Measurements from ENCODE around the gene HAO1.
A peak's percentile ranks its signal among the peaks of the same experiment; 100 is the strongest.

The HAO1 gene

DNA sequence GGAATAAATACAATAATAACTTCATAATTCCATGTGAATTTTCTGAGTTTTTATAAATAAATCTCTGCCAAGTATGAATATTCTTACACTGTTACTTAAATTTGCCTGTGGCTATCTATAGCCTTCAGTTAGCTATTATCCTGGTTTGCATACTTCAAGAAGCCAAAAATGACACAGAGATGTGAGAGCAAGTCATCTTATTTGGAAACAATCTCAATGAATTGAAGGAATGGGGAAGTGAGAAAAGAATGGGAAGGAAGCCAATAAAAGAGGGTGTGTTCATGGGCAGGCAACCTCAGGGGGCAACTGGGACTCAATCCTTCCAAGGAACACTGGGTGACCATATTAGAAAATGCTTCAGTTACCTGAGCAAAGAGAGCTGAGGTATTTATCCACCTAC is 9.9 kb downstream of the HAO1 start:
- Histone ChIP-seq H3K36me3 (replicated peaks; ENCODE audit: low read depth, low read length) (no peaks in the 10 kb centered on the region), H2AFZ (ENCODE audit: low read depth, low read length) (no peak overlapping the region), H3K4me1 (ENCODE audit: low read length) (peaks cover 13% of the 10 kb centered on the region), H4K20me1 (ENCODE audit: insufficient read depth, low read length) (no peaks in the 10 kb centered on the region), H3K9ac (ENCODE audit: low read length) (no peak overlapping the region), H3K9me3 (ENCODE audit: insufficient read depth, low read length) (no peaks in the 10 kb centered on the region), H3K4me3 (ENCODE audit: low read length) (no peak overlapping the region), H3K27ac (ENCODE audit: low read length) (no peak overlapping the region), H3K4me2 (ENCODE audit: low read length) (no peak overlapping the region), H3K79me2 (ENCODE audit: low read length) (no peaks in the 10 kb centered on the region), H3K27me3 (ENCODE audit: low read depth, low read length) (peaks cover 18% of the 10 kb centered on the region; the same call in 1 of the 2 replicates)
- TF ChIP-seq, protein P1, sequence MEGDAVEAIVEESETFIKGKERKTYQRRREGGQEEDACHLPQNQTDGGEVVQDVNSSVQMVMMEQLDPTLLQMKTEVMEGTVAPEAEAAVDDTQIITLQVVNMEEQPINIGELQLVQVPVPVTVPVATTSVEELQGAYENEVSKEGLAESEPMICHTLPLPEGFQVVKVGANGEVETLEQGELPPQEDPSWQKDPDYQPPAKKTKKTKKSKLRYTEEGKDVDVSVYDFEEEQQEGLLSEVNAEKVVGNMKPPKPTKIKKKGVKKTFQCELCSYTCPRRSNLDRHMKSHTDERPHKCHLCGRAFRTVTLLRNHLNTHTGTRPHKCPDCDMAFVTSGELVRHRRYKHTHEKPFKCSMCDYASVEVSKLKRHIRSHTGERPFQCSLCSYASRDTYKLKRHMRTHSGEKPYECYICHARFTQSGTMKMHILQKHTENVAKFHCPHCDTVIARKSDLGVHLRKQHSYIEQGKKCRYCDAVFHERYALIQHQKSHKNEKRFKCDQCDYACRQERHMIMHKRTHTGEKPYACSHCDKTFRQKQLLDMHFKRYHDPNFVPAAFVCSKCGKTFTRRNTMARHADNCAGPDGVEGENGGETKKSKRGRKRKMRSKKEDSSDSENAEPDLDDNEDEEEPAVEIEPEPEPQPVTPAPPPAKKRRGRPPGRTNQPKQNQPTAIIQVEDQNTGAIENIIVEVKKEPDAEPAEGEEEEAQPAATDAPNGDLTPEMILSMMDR (IDR thresholded peaks at IDR 0.05; ENCODE audit: low read depth, low read length), result no peak
- TF ChIP-seq EZH2phosphoT487 (IDR thresholded peaks at IDR 0.05; ENCODE audit: low read depth), result no peak

- no peaks in the 10 kb centered on the region for H3K9me3 ChIP-seq (ENCODE audit: insufficient read depth, low read length)
- H3K4me1 ChIP-seq (ENCODE audit: low read length), result peaks cover 21% of the 10 kb centered on the region
- no peaks in the 10 kb centered on the region for H3K36me3 ChIP-seq (replicated peaks; ENCODE audit: low read depth, low read length)
- no peak overlapping the region for H3K4me2 ChIP-seq (ENCODE audit: low read length)
- no peak overlapping the region for H3K27ac ChIP-seq (ENCODE audit: low read length)
- no peaks in the 10 kb centered on the region for H4K20me1 ChIP-seq (ENCODE audit: insufficient read depth, low read length)
- H2AFZ ChIP-seq (ENCODE audit: low read depth, low read length), result no peak overlapping the region
- H3K9ac ChIP-seq (ENCODE audit: low read length), result no peak overlapping the region
- peaks cover 13% of the 10 kb centered on the region; the same call in 1 of the 2 replicates for H3K27me3 ChIP-seq (ENCODE audit: low read depth, low read length)
- TF ChIP-seq, protein P1 (IDR thresholded peaks at IDR 0.05; ENCODE audit: low read depth, low read length), result peak; percentile 60
- TF ChIP-seq EZH2phosphoT487 (IDR thresholded peaks at IDR 0.05; ENCODE audit: low read depth), result no peak
- no peak overlapping the region for H3K4me3 ChIP-seq (ENCODE audit: low read length)
- H3K79me2 ChIP-seq (ENCODE audit: low read length), result no peaks in the 10 kb centered on the region
Measured at GRCh38 chr20:7926767-7927166, 13.5 kb downstream of the HAO1 start.

DNA sequence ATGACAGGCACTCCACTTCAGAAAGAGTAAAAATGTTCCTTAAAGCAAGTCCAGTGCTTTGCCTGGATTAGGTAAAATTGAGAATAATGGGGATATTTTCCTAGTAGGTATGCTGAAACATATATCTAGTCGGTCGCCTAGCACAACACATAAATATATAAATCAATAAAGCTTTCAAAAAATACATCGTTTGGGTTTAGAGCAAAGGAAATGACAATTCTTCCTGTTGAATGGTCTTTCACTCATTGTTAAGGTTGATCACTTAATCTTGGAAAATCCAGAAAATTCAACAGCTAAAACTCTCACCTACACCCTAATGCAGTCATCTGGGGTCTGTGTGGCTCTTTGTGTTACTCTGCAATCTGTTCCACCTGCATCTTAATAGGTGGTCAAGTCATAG is 13.9 kb downstream of the HAO1 start:
- Histone ChIP-seq H3K4me3 (ENCODE audit: low read length) (no peak overlapping the region), H3K4me1 (ENCODE audit: low read length) (peaks cover 21% of the 10 kb centered on the region), H4K20me1 (ENCODE audit: insufficient read depth, low read length) (no peaks in the 10 kb centered on the region), H3K9me3 (ENCODE audit: insufficient read depth, low read length) (no peaks in the 10 kb centered on the region), H3K27ac (ENCODE audit: low read length) (no peak overlapping the region), H3K9ac (ENCODE audit: low read length) (no peak overlapping the region), H2AFZ (ENCODE audit: low read depth, low read length) (no peak overlapping the region), H3K4me2 (ENCODE audit: low read length) (no peak overlapping the region), H3K36me3 (replicated peaks; ENCODE audit: low read depth, low read length) (no peaks in the 10 kb centered on the region), H3K79me2 (ENCODE audit: low read length) (no peaks in the 10 kb centered on the region), H3K27me3 (ENCODE audit: low read depth, low read length) (peaks cover 13% of the 10 kb centered on the region; the same call in 1 of the 2 replicates)
- TF ChIP-seq, protein P1 (IDR thresholded peaks at IDR 0.05; ENCODE audit: low read depth, low read length), result no peak
- no peak for TF ChIP-seq EZH2phosphoT487 (IDR thresholded peaks at IDR 0.05; ENCODE audit: low read depth)

- no peaks in the 10 kb centered on the region for H3K79me2 ChIP-seq (ENCODE audit: low read length)
- TF ChIP-seq, protein P1 (IDR thresholded peaks at IDR 0.05; ENCODE audit: low read depth, low read length), result no peak
- peaks cover 13% of the 10 kb centered on the region; the same call in 1 of the 2 replicates for H3K27me3 ChIP-seq (ENCODE audit: low read depth, low read length)
- no peaks in the 10 kb centered on the region for H3K9me3 ChIP-seq (ENCODE audit: insufficient read depth, low read length)
- H4K20me1 ChIP-seq (ENCODE audit: insufficient read depth, low read length), result no peaks in the 10 kb centered on the region
- H3K4me1 ChIP-seq (ENCODE audit: low read length), result peaks cover 14% of the 10 kb centered on the region
- peak overlapping the region; percentile 21; the same call in 1 of the 2 replicates for H3K4me2 ChIP-seq (ENCODE audit: low read length)
- no peak overlapping the region for H3K9ac ChIP-seq (ENCODE audit: low read length)
- H3K27ac ChIP-seq (ENCODE audit: low read length), result no peak overlapping the region
- H3K4me3 ChIP-seq (ENCODE audit: low read length), result no peak overlapping the region
- no peaks in the 10 kb centered on the region for H3K36me3 ChIP-seq (replicated peaks; ENCODE audit: low read depth, low read length)
- H2AFZ ChIP-seq (ENCODE audit: low read depth, low read length), result peak overlapping the region; percentile 38; the same call in 1 of the 2 replicates
Measured at GRCh38 chr20:7924692-7925091, 15.6 kb downstream of the HAO1 start.
